Activated B cell treated with CpG ODN at 0.5 μM for 24 hours (primary cell): ENCODE measurements around the gene LDB2. TPM values are rescaled to one million over a fixed set of nuclear protein-coding genes. Genes with fewer than 3 reads are reported as not detected.

ENCODE experiments used
- ATAC-seq: fragments of 200-7000 bp; cut with Tn5 transposase; one replicate; pipeline ENCODE4 v1.10.0; 2021; ENCODE audit warnings: low read depth, mild to moderate bottlenecking, moderate library complexity
- CTCF ChIA-PET: fragments of 350-600 bp; sonication (Branson Sonifier 250); formaldehyde crosslinking; loops from one replicate; lab custom pipeline; 2021; ENCODE audit warnings: antibody characterized with exemption; lab: Charles Lee
- POLR2A ChIA-PET: fragments of 350-600 bp; sonication (Branson Sonifier 250); formaldehyde crosslinking; loops from one replicate; lab custom pipeline; 2021; ENCODE audit warnings: antibody characterized with exemption; lab: Charles Lee
- DNase-seq: peaks from one replicate; pipeline ENCODE4 v3.0.0; 2022
- H3K27ac Mint-ChIP-seq: one replicate; pipeline ENCODE4 v1.8.0; 2020; ENCODE audit warnings: mixed read lengths
- H3K27me3 Mint-ChIP-seq: one replicate; pipeline ENCODE4 v1.8.0; 2021; ENCODE audit warnings: mixed read lengths
- H3K36me3 Mint-ChIP-seq: one replicate; pipeline ENCODE4 v1.8.0; 2021; ENCODE audit warnings: low read depth, mixed read lengths
- H3K4me1 Mint-ChIP-seq: one replicate; pipeline ENCODE4 v1.8.0; 2021; ENCODE audit warnings: mixed read lengths
- H3K4me3 Mint-ChIP-seq: one replicate; pipeline ENCODE4 v1.8.0; 2020; ENCODE audit warnings: mild to moderate bottlenecking, mixed read lengths
- H3K9me3 Mint-ChIP-seq: one replicate; pipeline ENCODE4 v1.8.0; 2020; ENCODE audit warnings: mixed read lengths
- CTCF ChIP-seq: fragments of 200-600 bp; IDR thresholded peaks from one replicate; pipeline ENCODE4 v1.8.0; 2022; ENCODE audit warnings: antibody characterized with exemption, mild to moderate bottlenecking
- intact Hi-C: fragments of 100-400 bp; cut with micrococcal nuclease; formaldehyde crosslinking; loops from one replicate; pipeline ENCODE4 v1.15.1; 2024
- total RNA-seq: library from RNA; stranded (reverse); gene quantifications from 2 replicates; pipeline ENCODE4 v1.2.3, GENCODE V29; 2022

LDB2 gene
- total RNA-seq, 1 donor from 2014 or later = not detected

- ChIA-PET POLR2A (no interaction called here), CTCF (no interaction called here)
- H3K9me3 Mint-ChIP-seq = no peaks in the 10 kb centered on the region
- H3K4me3 Mint-ChIP-seq = no peak overlapping the region
- no peak for TF ChIP-seq CTCF
- no peaks in the 10 kb centered on the region for H3K4me1 Mint-ChIP-seq
- ATAC-seq (no peak), DNase-seq (no peak)
- no peak overlapping the region for H3K27ac Mint-ChIP-seq
- H3K36me3 Mint-ChIP-seq = no peaks in the 10 kb centered on the region
- H3K27me3 Mint-ChIP-seq = no peaks in the 10 kb centered on the region
- intact Hi-C loops = no loop called here
These were observed 126.0 kb downstream of the LDB2 start for GRCh38 chr4:16772366-16772850.

GRCh38 chr4:16770710-16771285 lies 127.6 kb downstream of the LDB2 start:
- intact Hi-C loops = no loop called here
- CTCF ChIA-PET = no interaction called here
- Mint-ChIP-seq H3K27me3 (no peaks in the 10 kb centered on the region), H3K9me3 (no peaks in the 10 kb centered on the region), H3K4me1 (no peaks in the 10 kb centered on the region), H3K36me3 (no peaks in the 10 kb centered on the region), H3K27ac (no peak overlapping the region), H3K4me3 (no peak overlapping the region)
- DNase-seq = no peak
- ATAC-seq = no peak
- POLR2A ChIA-PET = no interaction called here
- TF ChIP-seq CTCF = no peak

GRCh38 chr4:16767861-16768260 lies 130.6 kb downstream of the LDB2 start:
- Mint-ChIP-seq H3K4me3 (no peak overlapping the region), H3K36me3 (no peaks in the 10 kb centered on the region), H3K9me3 (no peaks in the 10 kb centered on the region), H3K4me1 (no peaks in the 10 kb centered on the region), H3K27me3 (no peaks in the 10 kb centered on the region), H3K27ac (no peak overlapping the region)
- TF ChIP-seq CTCF = no peak
- CTCF ChIA-PET = no interaction called here
- POLR2A ChIA-PET = no interaction called here
- DNase-seq (no peak), ATAC-seq (no peak)
- intact Hi-C loops = no loop called here

- DNase-seq = no peak
- Mint-ChIP-seq H3K36me3 (no peaks in the 10 kb centered on the region), H3K9me3 (no peaks in the 10 kb centered on the region), H3K27ac (no peak overlapping the region), H3K27me3 (no peaks in the 10 kb centered on the region), H3K4me3 (no peak overlapping the region), H3K4me1 (no peaks in the 10 kb centered on the region)
- no peak for ATAC-seq
- CTCF ChIA-PET = no interaction called here
- TF ChIP-seq CTCF = no peak
- POLR2A ChIA-PET = no interaction called here
- intact Hi-C loops = no loop called here
These were observed 131.2 kb downstream of the LDB2 start for GRCh38 chr4:16767251-16767650.

GRCh38 chr4:16765546-16765945 lies 132.9 kb downstream of the LDB2 start:
- TF ChIP-seq CTCF = no peak
- H3K9me3 Mint-ChIP-seq = no peaks in the 10 kb centered on the region
- ChIA-PET POLR2A (no interaction called here), CTCF (no interaction called here)
- H3K4me1 Mint-ChIP-seq = no peaks in the 10 kb centered on the region
- DNase-seq (no peak), ATAC-seq (no peak)
- no peak overlapping the region for H3K27ac Mint-ChIP-seq
- no peaks in the 10 kb centered on the region for H3K36me3 Mint-ChIP-seq
- intact Hi-C loops = no loop called here
- H3K27me3 Mint-ChIP-seq = no peaks in the 10 kb centered on the region
- no peak overlapping the region for H3K4me3 Mint-ChIP-seq
